GM12865 (cell line): ENCODE data around the gene PRSS53.
A peak's percentile ranks its signal among the peaks of the same experiment; 100 is the strongest.

ENCODE experiments used
- DNase-seq: peaks from one replicate; pipeline ENCODE4 v3.0.0; 2010; ENCODE audit warnings: low read depth
- H3K4me3 ChIP-seq: 2 replicates; pipeline ENCODE4 v1.5.1; 2011; ENCODE audit warnings: mild to moderate bottlenecking, low read depth, low read length, control low read depth
- TF ChIP-seq, protein P1 (sequence below): IDR thresholded peaks from 2 replicates; pipeline ENCODE4 v1.5.1; 2011; ENCODE audit warnings: low read length, control low read depth, low read depth, inconsistent platforms; ENCODE audit not compliant: insufficient read depth; ENCODE audit errors: missing control alignments

The PRSS53 gene

GRCh38 chr16:31099860-31100638 lies 11.3 kb upstream of the PRSS53 start:
- TF ChIP-seq, protein P1, sequence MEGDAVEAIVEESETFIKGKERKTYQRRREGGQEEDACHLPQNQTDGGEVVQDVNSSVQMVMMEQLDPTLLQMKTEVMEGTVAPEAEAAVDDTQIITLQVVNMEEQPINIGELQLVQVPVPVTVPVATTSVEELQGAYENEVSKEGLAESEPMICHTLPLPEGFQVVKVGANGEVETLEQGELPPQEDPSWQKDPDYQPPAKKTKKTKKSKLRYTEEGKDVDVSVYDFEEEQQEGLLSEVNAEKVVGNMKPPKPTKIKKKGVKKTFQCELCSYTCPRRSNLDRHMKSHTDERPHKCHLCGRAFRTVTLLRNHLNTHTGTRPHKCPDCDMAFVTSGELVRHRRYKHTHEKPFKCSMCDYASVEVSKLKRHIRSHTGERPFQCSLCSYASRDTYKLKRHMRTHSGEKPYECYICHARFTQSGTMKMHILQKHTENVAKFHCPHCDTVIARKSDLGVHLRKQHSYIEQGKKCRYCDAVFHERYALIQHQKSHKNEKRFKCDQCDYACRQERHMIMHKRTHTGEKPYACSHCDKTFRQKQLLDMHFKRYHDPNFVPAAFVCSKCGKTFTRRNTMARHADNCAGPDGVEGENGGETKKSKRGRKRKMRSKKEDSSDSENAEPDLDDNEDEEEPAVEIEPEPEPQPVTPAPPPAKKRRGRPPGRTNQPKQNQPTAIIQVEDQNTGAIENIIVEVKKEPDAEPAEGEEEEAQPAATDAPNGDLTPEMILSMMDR = no peak
- no peak for DNase-seq
- no peak overlapping the region for H3K4me3 ChIP-seq

GRCh38 chr16:31094424-31095120 lies 5.8 kb upstream of the PRSS53 start, which contains the start of gene VKORC1:
TSS of gene VKORC1 (minus strand) at chr16:31094797. CDS start at chr16:31094729, 68 bp downstream.
- peak within 1 kb of the TSS; percentile 100 for H3K4me3 ChIP-seq
- TF ChIP-seq, protein P1 = no peak
- peak; percentile 97 for DNase-seq

- DNase-seq = no peak
- H3K4me3 ChIP-seq = peak overlapping the region; percentile 100
- TF ChIP-seq, protein P1 = no peak
These were observed 5.3 kb upstream of the PRSS53 start for GRCh38 chr16:31094088-31094423.

GRCh38 chr16:31093132-31093703 lies 4.5 kb upstream of the PRSS53 start:
- TF ChIP-seq, protein P1 = no peak
- H3K4me3 ChIP-seq = peak overlapping the region; percentile 100
- DNase-seq = no peak

DNA sequence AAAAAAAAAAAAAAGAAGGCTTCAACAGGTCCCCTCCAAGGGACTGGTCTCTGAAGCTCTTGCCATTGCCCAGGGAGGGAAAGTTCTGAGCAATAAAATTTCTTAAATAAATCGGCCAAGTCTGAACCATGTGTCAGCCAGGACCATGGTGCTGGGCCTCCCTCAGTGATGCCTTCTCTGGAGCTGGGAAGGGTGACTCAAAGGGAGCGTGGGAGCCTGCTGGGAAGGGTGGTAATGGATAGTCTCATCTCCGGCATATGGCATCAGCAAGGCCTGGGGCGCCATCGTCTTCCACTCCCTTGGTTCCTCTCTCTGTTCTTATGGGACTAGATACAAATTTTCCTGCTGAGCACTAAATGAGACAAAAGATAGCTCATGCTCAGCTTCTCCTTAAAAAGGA lies 3.6 kb upstream of the PRSS53 start:
- TF ChIP-seq, protein P1 = no peak
- no peak for DNase-seq

GRCh38 chr16:31090540-31090939 lies 1.8 kb upstream of the PRSS53 start:
- no peak for DNase-seq
- TF ChIP-seq, protein P1 = no peak
- H3K4me3 ChIP-seq = no peak overlapping the region

More for the DNA sequence above, 3.6 kb upstream of the PRSS53 start:
- no peak overlapping the region for H3K4me3 ChIP-seq
